Testis (tissue), 2 donors: ENCODE measurements around the gene NMNAT3.

Source experiments
- CTCF ChIP-seq, 3 experiments: fragments of 450-650 bp in 2 of 3; fragments of 200-600 bp in 1 of 3; sonication (generic) in 1 of 3; IDR thresholded peaks; one replicate each; pipeline ENCODE4 v1.5.1; 2016 to 2019; ENCODE audit warnings: antibody characterized with exemption in 3 of 3, mild to moderate bottlenecking in 2 of 3, moderate library complexity in 1 of 3
- POLR2A ChIP-seq: fragments of 450-650 bp; IDR thresholded peaks from one replicate; pipeline ENCODE4 v1.6.1; 2017; ENCODE audit warnings: antibody characterized with exemption, mild to moderate bottlenecking, moderate library complexity

GRCh38 chr3:139660269-139660668 lies 17.5 kb downstream of the NMNAT3 start:
- TF ChIP-seq CTCF (IDR thresholded peaks at IDR 0.05) (no peak), POLR2A (no peak)
